HCEC 1CT (cell line): ENCODE results near the gene RNF148.

ENCODE experiments used
- DNase-seq: peaks from one replicate; pipeline ENCODE4 v3.0.0-alpha.2; 2017

The RNF148 gene

DNA sequence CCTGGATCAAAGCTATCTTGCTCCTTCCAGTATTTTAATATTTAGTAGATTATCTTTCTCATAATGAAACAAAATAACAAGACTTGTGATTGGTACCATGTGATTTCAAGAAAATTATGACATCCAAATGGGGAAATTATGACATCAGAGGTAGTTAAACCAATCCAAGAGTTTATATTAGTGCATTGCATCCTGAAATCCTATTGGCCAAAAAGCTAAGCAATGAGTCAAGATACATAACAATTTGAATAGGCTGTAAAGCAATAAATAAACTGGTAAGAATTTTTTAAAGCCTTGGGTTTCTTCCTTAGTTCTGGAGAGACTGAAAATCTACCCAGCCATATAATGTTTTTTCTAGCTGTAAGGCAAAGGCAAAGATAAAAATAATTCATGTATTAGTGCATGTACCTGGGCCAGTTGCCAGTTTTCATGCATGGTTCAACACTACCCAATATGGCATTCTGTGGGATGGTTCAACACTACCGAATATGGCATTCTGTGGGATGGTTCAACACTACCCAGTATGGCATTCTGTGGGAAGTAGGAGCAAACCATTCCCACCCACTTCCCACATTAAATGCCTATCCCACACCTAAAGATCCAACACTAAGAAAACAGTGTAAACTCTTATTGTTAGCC lies at the start of gene RNF148:
TSS of gene RNF148 (minus strand) at position 51 of the 639 bp plus-strand sequence. CDS start 172 bp downstream, outside the sequence.
- no peak for DNase-seq

DNA sequence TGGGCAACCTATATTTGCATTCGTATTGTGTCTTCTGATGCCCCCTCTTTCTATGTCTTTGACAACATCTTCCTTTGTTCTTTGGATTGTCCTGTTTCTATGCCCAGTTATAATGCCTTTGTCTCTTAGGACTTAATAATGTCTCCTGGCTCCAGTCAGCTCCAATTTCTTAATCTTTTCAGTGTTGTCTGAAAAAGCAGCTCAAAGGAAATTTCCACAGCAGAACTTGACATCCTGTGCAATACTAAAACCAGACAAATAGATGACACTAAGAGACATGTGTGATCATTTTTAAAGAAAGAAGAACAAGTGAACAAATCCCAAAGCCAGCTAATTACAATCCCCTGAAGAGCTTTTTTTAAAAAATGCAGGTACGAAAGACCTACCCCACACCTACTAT lies 47.7 kb upstream of the RNF148 start:
- DNase-seq, result no peak

- no peak for DNase-seq
Measured at GRCh38 chr7:122748195-122748594, 45.5 kb upstream of the RNF148 start.

GRCh38 chr7:122746948-122747347 lies 44.2 kb upstream of the RNF148 start:
- no peak for DNase-seq

- DNase-seq, result no peak
Measured at GRCh38 chr7:122743211-122743610, 40.5 kb upstream of the RNF148 start.

- DNase-seq, result no peak
Measured at GRCh38 chr7:122738947-122739346, 36.2 kb upstream of the RNF148 start.

DNA sequence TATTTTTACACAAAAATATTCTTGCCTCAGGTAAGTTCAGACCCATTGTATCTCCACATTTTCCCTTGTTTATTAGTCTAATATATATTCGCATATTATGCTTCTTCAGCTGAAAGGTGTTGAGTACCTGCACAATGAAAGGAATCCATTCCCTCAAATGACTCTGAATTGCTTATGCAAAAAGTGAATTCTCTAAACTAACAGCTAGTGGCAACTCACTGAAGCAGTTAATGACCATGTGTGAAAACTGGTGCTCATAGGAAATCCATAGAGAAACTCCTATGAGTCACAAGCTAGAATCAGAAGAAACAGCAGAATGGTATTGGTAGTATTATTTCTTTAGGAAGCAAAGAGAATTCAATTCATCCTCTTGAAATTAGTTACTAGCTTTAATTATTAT lies 33.5 kb upstream of the RNF148 start:
- DNase-seq, result no peak

DNA sequence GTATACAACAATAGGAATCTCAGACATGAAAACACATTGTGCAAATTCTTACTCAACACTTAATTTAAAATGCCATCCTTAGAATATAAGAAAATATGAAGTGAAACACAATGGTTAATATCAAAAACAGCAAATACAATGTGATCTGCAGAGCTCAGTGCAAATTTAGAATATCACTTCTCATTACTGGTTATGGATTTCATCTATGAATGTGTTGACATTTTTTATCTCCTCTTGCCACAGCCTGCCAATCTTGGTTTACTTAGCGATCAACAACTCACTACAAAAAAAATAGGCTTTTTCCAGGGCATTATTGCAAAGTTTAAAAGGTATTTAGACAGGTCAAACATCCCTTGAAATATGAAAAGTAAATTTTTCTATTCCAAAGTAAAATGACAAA lies 25.0 kb upstream of the RNF148 start:
- DNase-seq, result no peak

DNA sequence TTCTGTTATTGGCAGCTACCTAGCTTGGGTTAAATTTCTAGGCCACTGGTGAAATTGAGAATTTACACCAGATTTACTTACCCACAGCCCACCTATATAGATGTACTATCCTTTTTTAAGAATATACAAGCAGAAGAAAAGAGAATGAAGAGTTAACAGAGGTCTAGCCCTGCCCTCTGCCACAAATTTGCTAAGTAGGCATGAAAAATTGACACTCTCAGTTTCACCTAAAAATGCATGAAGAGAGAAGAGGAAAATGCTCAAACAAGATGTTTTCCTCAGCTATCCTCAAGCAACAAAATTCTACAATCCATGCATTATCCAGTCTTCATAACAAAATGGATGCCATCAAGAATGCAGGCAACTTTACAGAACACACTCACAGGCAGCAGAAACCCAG lies 24.6 kb upstream of the RNF148 start:
- DNase-seq, result no peak

- DNase-seq, result no peak
Measured at GRCh38 chr7:122726881-122727280, 24.2 kb upstream of the RNF148 start.

- no peak for DNase-seq
Measured at GRCh38 chr7:122724366-122724765, 21.6 kb upstream of the RNF148 start.

GRCh38 chr7:122719010-122719578 lies 16.4 kb upstream of the RNF148 start:
- no peak for DNase-seq

- DNase-seq, result no peak
Measured at GRCh38 chr7:122717356-122718089, 14.8 kb upstream of the RNF148 start.

DNA sequence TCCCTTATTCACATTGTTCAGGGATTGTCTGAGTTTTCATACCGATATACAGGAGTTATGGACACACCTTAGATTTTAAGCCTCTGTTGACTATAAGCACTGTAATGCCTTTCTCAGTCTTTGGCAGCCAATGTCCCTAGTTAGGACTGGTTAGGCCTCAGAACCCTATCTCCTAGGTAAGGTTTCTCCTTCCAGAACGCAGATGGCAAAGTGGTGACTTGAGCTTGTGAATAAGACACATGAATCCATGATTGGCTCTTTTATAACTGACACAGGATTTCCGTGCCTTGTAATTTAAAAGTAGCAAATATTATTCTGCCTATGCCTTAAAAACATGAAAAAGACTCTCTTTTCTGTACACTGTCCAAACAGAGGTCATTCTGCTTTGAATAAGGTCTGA lies 12.5 kb upstream of the RNF148 start:
- no peak for DNase-seq

DNA sequence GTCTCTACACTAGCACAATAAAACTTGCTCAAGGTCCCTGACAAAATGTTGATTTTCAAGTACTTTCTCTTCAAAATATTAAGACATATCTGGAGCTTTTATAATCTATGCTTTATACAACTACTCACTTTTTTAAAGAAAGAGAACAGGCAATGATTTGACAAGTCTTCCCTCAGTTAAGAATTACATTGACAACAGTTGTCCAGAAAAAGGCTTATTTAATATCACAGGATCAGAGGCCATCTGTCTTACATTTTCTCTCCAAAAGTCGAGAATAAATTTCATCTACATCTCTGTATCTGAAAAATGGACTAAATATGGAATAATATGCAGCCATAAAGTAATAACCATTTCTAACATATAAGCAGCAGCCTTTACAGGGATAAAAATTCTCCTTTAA lies 8.2 kb upstream of the RNF148 start:
- DNase-seq, result no peak

- no peak for DNase-seq
Measured at GRCh38 chr7:122709930-122710646, 7.4 kb upstream of the RNF148 start.

DNA sequence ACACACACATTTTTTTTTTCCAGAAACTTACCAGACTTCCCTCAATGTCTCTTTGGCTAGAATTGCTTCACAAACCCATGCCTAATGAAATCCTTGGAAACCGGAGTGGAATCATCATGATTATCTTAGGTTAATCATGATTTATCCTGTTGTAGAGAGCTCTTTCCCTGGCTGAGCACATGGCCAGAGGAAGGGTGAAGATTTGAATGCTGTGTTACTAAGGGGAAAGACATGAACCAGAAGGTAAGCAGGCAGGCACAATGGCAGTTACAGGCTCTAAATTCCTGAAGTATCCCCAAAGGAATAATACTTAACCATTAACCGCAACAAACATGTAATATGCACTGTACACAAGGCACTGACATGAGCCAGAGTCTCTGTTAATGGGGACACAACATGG lies 4.1 kb upstream of the RNF148 start:
- no peak for DNase-seq

GRCh38 chr7:122699017-122699416 lies 3.7 kb downstream of the RNF148 start, which contains the start of gene RNF133:
Gene RNF133, minus strand, starts transcription at chr7:122699117. Its CDS starts 199 bp downstream, at chr7:122698918.
- DNase-seq, result no peak

DNA sequence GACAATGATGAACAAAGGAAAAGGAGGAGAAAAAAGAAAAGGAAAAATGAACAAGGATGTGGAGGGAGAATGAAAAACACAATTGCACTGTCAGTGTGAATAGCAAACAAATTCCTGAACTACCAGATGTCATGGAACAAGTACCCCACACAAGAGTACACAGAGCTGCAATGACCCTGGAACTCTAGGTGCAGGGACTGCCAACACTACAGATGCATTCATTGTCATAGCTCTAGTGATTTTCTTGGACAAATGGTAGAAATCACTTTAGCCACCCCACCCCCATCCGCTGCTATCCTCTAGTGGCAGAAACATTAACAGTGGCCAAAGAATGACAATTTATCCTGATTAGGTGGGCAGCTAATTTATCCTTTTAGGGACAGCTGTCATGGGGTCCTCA lies 6.9 kb downstream of the RNF148 start:
- DNase-seq, result no peak

- no peak for DNase-seq
Measured at GRCh38 chr7:122694697-122695096, 8.0 kb downstream of the RNF148 start.

- DNase-seq, result no peak
Measured at GRCh38 chr7:122692769-122693309, 9.9 kb downstream of the RNF148 start.

DNA sequence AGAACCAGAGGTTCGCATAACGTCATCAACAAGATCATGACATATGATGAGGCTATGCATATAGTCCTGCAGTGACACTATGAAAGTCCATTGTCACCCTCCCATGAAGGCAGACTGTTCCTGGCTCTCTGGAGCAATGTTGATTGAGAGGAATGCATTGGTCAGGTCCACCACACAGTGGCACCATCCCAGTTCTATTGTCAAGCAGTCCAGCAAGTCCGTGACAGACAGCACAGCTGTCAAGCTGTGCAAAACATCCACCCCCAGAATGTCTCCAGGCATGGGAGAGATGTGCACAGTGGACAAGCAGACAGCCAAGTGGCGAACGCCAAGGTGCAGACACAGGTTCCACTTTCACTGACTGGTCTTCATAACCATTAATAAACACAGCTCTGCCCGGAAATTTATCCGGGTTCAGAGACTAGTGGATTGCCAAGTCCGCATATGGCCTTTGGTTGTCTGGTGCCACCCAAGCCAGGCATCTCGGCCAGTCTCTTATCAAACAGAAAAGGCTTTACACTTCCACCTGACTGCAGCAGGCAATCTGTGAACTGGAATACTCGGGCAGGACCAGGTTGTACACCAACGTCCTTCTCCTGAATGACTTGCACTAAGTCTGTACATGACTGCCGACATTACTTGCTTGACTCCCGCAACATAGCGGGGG lies 11.0 kb downstream of the RNF148 start:
- no peak for DNase-seq
